ENCODE measurements around the gene TRABD2B. TPM values are rescaled to one million over a fixed set of nuclear protein-coding genes. Genes with fewer than 3 reads are reported as not detected.

TRABD2B gene
- total RNA-seq, 1 donor, result not detected

DNA sequence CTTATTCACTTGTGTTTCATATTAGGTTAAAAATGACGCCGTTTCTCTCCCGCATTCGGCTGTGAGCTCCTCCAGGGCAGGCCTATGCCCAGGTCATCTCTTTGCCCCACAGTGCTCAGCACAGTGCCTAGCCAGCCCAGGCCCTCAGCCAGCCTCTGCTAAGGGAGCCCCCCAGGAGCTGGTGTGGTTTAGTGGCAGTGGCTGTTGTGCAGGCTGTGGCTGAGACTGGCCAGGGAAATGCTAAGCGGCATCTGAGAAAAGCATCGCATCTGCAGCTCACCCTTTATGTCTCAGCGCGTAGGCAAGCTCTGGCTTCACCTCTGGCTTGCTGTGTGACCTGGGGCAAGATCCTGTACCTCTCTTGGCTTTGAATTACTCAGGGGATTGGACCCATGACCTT is 275.1 kb downstream of the TRABD2B start:
- H3K4me3 ChIP-seq (ENCODE audit: low read length), result no peak overlapping the region
- H3K4me1 ChIP-seq (ENCODE audit: insufficient read depth, low read length), result peaks cover 6% of the 10 kb centered on the region
- H3K27me3 ChIP-seq (ENCODE audit: insufficient read depth, low read length), result peaks cover 31% of the 10 kb centered on the region
- no peaks in the 10 kb centered on the region for H3K9me3 ChIP-seq (ENCODE audit: low read depth, low read length)

DNA sequence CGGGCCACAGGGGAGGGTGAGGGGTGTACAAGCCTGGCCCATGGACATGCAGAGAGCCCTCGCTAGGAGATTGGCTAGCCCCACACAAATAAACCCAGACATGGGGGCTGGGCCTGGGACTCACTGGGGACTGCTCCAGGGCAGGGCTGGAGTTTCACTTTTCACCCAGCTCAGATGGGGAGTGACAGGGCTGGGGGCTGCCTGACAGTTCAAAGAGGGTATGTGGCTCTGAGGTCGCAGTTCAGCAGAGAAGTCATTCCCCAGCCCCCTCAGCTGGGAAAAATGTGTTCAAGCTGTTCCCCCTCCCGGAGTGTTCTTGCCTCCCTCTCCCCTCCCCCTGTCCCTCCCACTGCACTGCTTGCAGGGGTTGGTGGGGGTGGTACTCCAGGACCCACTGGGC is 277.1 kb downstream of the TRABD2B start:
- Histone ChIP-seq H3K27me3 (ENCODE audit: insufficient read depth, low read length) (peaks cover 16% of the 10 kb centered on the region), H3K4me1 (ENCODE audit: insufficient read depth, low read length) (no peaks in the 10 kb centered on the region), H3K4me3 (ENCODE audit: low read length) (no peak overlapping the region), H3K9me3 (ENCODE audit: low read depth, low read length) (no peaks in the 10 kb centered on the region)

DNA sequence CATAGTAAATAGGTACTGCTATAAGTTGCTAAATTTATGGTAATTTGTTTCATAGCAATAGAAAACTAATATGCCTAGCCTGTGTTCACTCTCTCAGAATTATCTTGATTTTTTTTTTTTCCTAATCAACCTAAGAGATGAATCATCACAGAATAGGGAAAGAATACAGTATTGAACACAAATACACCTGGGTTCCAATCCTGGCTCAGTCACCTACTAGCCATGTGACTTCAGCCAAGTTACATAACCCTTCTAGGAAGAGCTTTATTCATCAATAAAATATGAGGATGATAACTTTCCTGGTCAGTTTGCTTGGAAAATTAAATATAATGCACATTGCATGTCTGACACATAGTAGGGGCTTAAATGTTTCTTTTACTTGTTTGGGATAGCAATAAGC is 279.8 kb downstream of the TRABD2B start:
- Histone ChIP-seq H3K9me3 (ENCODE audit: low read depth, low read length) (no peaks in the 10 kb centered on the region), H3K4me1 (ENCODE audit: insufficient read depth, low read length) (no peaks in the 10 kb centered on the region), H3K27me3 (ENCODE audit: insufficient read depth, low read length) (peaks cover 29% of the 10 kb centered on the region), H3K4me3 (ENCODE audit: low read length) (no peak overlapping the region)

- Histone ChIP-seq H3K9me3 (ENCODE audit: low read depth, low read length) (no peaks in the 10 kb centered on the region), H3K4me1 (ENCODE audit: insufficient read depth, low read length) (peaks cover 14% of the 10 kb centered on the region), H3K4me3 (ENCODE audit: low read length) (no peak overlapping the region), H3K27me3 (ENCODE audit: insufficient read depth, low read length) (peaks cover 56% of the 10 kb centered on the region)
Observed at GRCh38 chr1:47713975-47714767, 283.0 kb downstream of the TRABD2B start.

DNA sequence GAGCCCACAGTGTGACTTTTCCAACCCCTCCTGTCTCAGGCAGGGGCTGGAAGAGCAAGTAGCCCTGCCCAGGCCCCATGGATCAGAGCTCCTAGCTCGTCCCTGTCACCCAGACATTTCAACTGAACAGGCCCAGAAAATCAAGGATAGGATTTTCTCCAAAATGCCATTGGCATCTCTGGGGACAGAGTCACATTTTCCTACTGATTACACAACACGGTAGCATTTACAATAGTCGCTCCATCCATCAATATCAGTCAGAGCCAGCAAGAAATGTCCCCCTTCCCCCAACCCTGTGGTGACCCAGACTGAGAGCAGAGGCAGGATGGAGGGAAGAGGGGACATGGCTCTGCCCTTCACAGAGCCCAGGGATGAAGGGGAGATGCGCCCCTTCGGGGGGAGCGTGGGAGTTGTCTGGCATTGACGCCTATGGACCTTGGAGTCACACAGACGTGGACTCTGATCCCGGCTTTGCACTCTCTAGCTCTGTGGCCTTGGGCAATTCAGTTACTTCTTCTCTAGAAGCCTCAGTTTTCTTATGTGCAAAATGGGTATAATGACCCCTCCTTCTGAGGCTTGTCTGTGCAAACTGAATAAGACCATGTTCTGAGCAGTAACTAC is 283.7 kb downstream of the TRABD2B start:
- Histone ChIP-seq H3K9me3 (ENCODE audit: low read depth, low read length) (no peaks in the 10 kb centered on the region), H3K27me3 (ENCODE audit: insufficient read depth, low read length) (peaks cover 64% of the 10 kb centered on the region), H3K4me3 (ENCODE audit: low read length) (no peak overlapping the region), H3K4me1 (ENCODE audit: insufficient read depth, low read length) (peaks cover 18% of the 10 kb centered on the region)

GRCh38 chr1:47712596-47713299 is 284.4 kb downstream of the TRABD2B start:
- peaks cover 18% of the 10 kb centered on the region for H3K4me1 ChIP-seq (ENCODE audit: insufficient read depth, low read length)
- H3K27me3 ChIP-seq (ENCODE audit: insufficient read depth, low read length), result peaks cover 70% of the 10 kb centered on the region
- H3K4me3 ChIP-seq (ENCODE audit: low read length), result no peak overlapping the region
- no peaks in the 10 kb centered on the region for H3K9me3 ChIP-seq (ENCODE audit: low read depth, low read length)

DNA sequence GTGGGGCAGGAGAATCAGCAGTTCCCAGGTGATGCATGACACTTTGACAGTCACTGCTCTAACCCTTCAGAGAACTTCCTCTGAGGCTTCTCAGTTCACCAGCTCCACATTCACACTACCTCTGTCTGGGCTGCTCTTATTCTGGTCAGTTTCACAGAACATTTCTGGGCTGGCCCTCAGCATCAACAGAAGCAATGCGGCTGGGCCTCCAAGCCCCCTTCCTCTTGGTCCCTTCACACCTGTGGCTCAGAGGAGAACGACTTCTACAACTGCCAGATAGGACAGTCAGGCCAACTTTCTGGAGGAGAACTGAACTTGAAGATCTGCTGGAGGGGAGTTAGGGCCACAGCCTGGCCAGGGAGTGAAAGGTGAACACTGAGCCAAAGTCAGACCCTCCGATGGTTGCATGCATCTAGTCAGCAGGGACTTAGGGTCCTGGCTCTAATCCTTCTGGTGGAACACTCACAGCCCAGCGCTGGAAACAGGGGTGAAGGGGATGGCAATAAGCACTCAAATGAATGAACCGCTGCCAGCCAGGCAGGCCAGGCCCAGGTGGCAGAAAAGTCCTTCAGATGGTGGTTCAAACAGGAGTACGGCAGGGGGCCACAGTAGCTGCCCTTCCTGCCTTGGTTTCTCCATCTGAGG is 285.2 kb downstream of the TRABD2B start:
- Histone ChIP-seq H3K9me3 (ENCODE audit: low read depth, low read length) (no peaks in the 10 kb centered on the region), H3K4me3 (ENCODE audit: low read length) (no peak overlapping the region), H3K27me3 (ENCODE audit: insufficient read depth, low read length) (peaks cover 76% of the 10 kb centered on the region), H3K4me1 (ENCODE audit: insufficient read depth, low read length) (peaks cover 18% of the 10 kb centered on the region)

DNA sequence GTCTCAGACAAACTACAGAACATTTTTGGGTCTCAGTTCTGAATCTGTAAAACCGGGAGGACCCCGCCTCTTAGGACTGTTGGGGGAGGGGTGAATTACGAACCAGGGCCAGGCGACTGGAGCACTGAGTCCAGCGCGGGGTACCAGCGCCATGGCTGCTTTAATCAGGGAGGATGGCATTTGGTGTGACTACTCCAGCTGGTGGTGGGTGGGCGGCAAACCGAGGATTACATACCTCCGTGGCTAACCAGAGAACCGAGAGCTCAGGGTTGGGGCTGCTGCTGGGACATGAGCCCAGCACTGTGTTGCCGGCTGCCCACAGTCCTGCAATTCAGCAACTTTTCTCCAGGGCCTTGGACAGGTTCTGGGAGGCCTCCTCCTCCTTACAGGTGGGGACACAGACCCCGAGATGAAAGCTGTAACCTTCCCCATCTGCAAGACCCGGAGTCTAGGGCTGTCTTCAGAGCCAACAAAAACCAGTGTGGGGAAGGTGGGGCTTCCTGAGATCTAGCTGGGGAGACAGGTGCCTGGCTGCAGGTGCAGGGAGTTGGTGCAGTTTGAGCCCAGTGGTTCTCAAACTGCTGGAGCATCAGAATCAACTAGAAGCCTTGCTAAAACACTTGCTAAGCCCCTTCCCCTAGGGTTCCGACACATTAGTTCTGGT is 285.9 kb downstream of the TRABD2B start:
- H3K27me3 ChIP-seq (ENCODE audit: insufficient read depth, low read length), result peaks cover 81% of the 10 kb centered on the region
- no peak overlapping the region for H3K4me3 ChIP-seq (ENCODE audit: low read length)
- peaks cover 18% of the 10 kb centered on the region for H3K4me1 ChIP-seq (ENCODE audit: insufficient read depth, low read length)
- H3K9me3 ChIP-seq (ENCODE audit: low read depth, low read length), result no peaks in the 10 kb centered on the region

Other genes starting within 250 kb of the TRABD2B start
- 0.10 TPM for gene SLC5A9, start 225.3 kb upstream of the TRABD2B start, total RNA-seq